Measurements from ENCODE around the gene TTC33.

TTC33 gene

DNA sequence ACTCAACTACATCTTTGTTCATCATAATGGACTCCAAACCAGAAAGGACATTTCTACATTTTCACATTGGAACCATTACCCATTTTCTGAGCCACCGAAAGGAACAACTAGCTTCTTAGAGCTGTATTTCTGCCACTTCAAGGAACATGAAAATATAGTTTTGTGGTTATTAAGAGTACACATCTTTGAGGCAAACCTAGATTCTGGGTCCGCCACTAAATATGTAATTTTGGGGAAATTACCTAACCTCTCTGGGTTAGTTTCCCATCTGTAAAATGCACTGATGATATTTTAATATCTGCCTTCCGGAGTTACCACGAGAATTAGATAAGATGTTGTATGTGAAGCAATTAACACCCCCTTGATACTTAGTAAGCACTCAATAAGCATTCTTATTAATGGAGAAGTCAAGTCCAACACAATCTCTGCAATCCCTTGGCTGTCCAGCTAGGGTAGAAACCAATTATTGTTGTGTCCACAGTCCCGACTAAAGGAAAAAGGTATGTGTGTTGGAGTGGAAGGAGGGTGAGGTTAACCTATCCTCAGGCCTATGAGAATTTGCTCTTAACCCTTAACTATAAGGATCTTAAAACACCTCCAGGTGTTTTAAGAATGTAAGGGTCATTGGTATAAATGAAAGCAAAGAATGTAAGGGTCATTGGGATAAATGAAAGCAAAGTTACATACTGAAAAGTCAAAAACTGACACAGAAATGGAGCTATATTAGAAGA, 170.1 kb downstream of the TTC33 start:
- Histone ChIP-seq H3K79me2 (ENCODE audit: insufficient read depth, low read length) (no peaks in the 10 kb centered on the region), H3F3A (ENCODE audit: low read depth) (no peaks in the 10 kb centered on the region), H3K9me2 (replicated peaks; ENCODE audit: low read depth, low read length) (no peaks in the 10 kb centered on the region), H3K9ac (ENCODE audit: low read depth, low read length, poor library complexity, severe bottlenecking) (no peak overlapping the region), H3K27me3 (ENCODE audit: insufficient read depth, low read length, poor library complexity, severe bottlenecking) (no peaks in the 10 kb centered on the region), H3K9me3 (ENCODE audit: insufficient read depth, low read depth, low read length) (no peaks in the 10 kb centered on the region), H3K4me2 (ENCODE audit: low read depth, low read length, poor library complexity, severe bottlenecking) (no peak overlapping the region), H4K20me1 (ENCODE audit: insufficient read depth, low read length, poor library complexity, severe bottlenecking) (no peaks in the 10 kb centered on the region), H3K4me1 (ENCODE audit: insufficient read depth, low read length, poor library complexity, severe bottlenecking) (peaks cover under 1% of the 10 kb centered on the region), H3K36me3 (ENCODE audit: insufficient read depth, low read length) (no peaks in the 10 kb centered on the region), H2AFZ (ENCODE audit: low read length) (no peak overlapping the region), H3K4me3 (ENCODE audit: low read length, poor library complexity, severe bottlenecking) (no peak overlapping the region)
- TF ChIP-seq EZH2phosphoT487 (IDR thresholded peaks at IDR 0.05; ENCODE audit: borderline replicate concordance) = no peak
- TF ChIP-seq, protein P1, sequence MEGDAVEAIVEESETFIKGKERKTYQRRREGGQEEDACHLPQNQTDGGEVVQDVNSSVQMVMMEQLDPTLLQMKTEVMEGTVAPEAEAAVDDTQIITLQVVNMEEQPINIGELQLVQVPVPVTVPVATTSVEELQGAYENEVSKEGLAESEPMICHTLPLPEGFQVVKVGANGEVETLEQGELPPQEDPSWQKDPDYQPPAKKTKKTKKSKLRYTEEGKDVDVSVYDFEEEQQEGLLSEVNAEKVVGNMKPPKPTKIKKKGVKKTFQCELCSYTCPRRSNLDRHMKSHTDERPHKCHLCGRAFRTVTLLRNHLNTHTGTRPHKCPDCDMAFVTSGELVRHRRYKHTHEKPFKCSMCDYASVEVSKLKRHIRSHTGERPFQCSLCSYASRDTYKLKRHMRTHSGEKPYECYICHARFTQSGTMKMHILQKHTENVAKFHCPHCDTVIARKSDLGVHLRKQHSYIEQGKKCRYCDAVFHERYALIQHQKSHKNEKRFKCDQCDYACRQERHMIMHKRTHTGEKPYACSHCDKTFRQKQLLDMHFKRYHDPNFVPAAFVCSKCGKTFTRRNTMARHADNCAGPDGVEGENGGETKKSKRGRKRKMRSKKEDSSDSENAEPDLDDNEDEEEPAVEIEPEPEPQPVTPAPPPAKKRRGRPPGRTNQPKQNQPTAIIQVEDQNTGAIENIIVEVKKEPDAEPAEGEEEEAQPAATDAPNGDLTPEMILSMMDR (conservative IDR thresholded peaks at IDR 0.05; ENCODE audit: low read length) = no peak

DNA sequence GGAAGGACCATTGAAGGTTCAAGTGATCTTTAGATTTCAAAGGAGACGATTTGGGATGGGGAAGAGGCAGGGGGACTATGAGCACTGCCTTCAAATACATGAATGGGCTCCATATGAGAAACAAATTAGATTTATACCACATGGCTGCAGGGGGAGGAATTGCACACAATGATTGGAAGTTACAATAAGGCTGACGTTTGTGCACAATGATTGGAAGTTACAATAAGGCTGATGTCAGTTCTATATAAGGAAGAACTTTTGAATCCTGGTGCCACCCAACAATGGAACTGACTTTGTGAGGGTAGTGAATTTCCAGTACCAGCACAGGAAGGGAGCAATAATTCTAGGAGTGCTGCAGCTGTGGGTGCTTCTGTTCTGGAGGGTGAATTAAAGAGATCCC, 171.7 kb downstream of the TTC33 start:
- H3K9me2 ChIP-seq (replicated peaks; ENCODE audit: low read depth, low read length) = no peaks in the 10 kb centered on the region

DNA sequence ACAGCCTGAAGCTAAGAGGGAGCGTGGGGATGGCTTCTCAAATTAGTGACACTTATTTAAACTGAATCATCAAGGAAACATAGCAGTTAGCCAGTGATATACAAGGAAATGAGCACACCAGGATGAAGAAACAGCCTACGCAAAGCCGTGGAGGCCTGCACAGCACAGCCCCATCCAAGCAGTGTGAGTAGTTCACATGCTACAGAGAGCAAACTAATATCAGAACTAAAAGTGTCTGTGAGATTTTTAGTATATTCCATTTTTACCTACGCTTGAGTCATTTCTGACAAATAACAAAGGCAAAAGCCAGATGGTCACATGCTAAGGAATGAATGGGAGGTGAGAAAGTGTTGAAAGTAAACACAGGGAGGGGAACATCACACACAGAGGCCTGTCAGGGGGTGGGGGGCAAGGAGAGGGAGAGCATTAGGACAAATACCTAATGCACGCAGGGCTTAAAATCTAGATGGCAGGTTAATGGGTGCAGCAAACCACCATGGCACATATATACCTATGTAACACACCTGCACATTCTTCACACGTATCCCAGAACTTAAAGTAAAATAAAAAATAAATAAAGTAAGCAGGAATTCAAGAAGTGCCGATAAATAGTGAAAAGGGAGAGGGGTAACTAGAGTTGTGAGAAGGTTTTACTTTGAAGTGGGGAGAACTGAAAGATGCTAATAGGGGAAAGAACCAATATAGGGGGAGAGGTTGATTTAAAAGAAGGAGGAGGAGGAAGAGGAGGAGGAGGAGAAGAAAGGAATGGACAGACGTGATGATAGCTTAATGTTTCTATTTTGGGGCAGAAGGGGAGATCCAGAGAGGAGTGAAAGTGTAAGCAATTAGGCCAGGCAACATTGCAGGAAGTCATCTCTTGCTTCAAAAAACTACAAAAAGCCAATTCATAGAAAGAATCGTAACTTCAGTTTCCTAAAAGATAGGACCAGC, 177.0 kb downstream of the TTC33 start:
- Histone ChIP-seq H3K36me3 (ENCODE audit: insufficient read depth, low read length) (no peaks in the 10 kb centered on the region), H3K27me3 (ENCODE audit: insufficient read depth, low read length, poor library complexity, severe bottlenecking) (no peaks in the 10 kb centered on the region), H3K9me3 (ENCODE audit: insufficient read depth, low read depth, low read length) (no peaks in the 10 kb centered on the region), H3K4me3 (ENCODE audit: low read length, poor library complexity, severe bottlenecking) (peak overlapping the region; percentile 39), H3K9me2 (replicated peaks; ENCODE audit: low read depth, low read length) (no peaks in the 10 kb centered on the region), H3K9ac (ENCODE audit: low read depth, low read length, poor library complexity, severe bottlenecking) (peak overlapping the region; percentile 32), H3K4me1 (ENCODE audit: insufficient read depth, low read length, poor library complexity, severe bottlenecking) (peaks cover 39% of the 10 kb centered on the region), H3K4me2 (ENCODE audit: low read depth, low read length, poor library complexity, severe bottlenecking) (peak overlapping the region; percentile 52), H2AFZ (ENCODE audit: low read length) (peak overlapping the region; percentile 68), H3F3A (ENCODE audit: low read depth) (no peaks in the 10 kb centered on the region), H4K20me1 (ENCODE audit: insufficient read depth, low read length, poor library complexity, severe bottlenecking) (no peaks in the 10 kb centered on the region), H3K79me2 (ENCODE audit: insufficient read depth, low read length) (no peaks in the 10 kb centered on the region)
- TF ChIP-seq, protein P1 (conservative IDR thresholded peaks at IDR 0.05; ENCODE audit: low read length) = no peak
- no peak for TF ChIP-seq EZH2phosphoT487 (IDR thresholded peaks at IDR 0.05; ENCODE audit: borderline replicate concordance)

More for the DNA sequence above, 171.7 kb downstream of the TTC33 start:
- no peaks in the 10 kb centered on the region for H3K27me3 ChIP-seq (ENCODE audit: insufficient read depth, low read length, poor library complexity, severe bottlenecking)
- H3K79me2 ChIP-seq (ENCODE audit: insufficient read depth, low read length) = no peaks in the 10 kb centered on the region
- no peaks in the 10 kb centered on the region for H3K36me3 ChIP-seq (ENCODE audit: insufficient read depth, low read length)
- no peak overlapping the region for H3K9ac ChIP-seq (ENCODE audit: low read depth, low read length, poor library complexity, severe bottlenecking)
- no peak overlapping the region for H3K4me2 ChIP-seq (ENCODE audit: low read depth, low read length, poor library complexity, severe bottlenecking)
- peaks cover 16% of the 10 kb centered on the region for H3K4me1 ChIP-seq (ENCODE audit: insufficient read depth, low read length, poor library complexity, severe bottlenecking)
- TF ChIP-seq, protein P1 (conservative IDR thresholded peaks at IDR 0.05; ENCODE audit: low read length) = no peak
- TF ChIP-seq EZH2phosphoT487 (IDR thresholded peaks at IDR 0.05; ENCODE audit: borderline replicate concordance) = no peak
- no peaks in the 10 kb centered on the region for H3K9me3 ChIP-seq (ENCODE audit: insufficient read depth, low read depth, low read length)
- no peaks in the 10 kb centered on the region for H3F3A ChIP-seq (ENCODE audit: low read depth)
- no peaks in the 10 kb centered on the region for H4K20me1 ChIP-seq (ENCODE audit: insufficient read depth, low read length, poor library complexity, severe bottlenecking)
- H2AFZ ChIP-seq (ENCODE audit: low read length) = no peak overlapping the region
- H3K4me3 ChIP-seq (ENCODE audit: low read length, poor library complexity, severe bottlenecking) = no peak overlapping the region
